PFSK-1 (cell line): Measurements from ENCODE around the gene SLIRP.

Source experiments
- FOXP2 ChIP-seq: optimal IDR thresholded peaks from 2 replicates; pipeline ENCODE3; 2011; ENCODE audit warnings: borderline replicate concordance, control low read depth, inconsistent platforms; ENCODE audit not compliant: insufficient read depth; ENCODE audit errors: extremely low read length, extremely low read depth
- POLR2AphosphoS5 ChIP-seq: IDR thresholded peaks from 2 replicates; pipeline ENCODE4 v1.6.1; 2012; ENCODE audit warnings: low read depth, mild to moderate bottlenecking, control low read depth, low read length, moderate library complexity
- REST ChIP-seq, 2 experiments: IDR thresholded peaks; 2 replicates each; pipeline versions ENCODE4 v1.6.1 to v1.8.0; 2011 to 2012; ENCODE audit warnings: low read depth in 2 of 2, low read length in 2 of 2, control low read depth in 1 of 2, inconsistent platforms in 1 of 2, mild to moderate bottlenecking in 1 of 2, moderate library complexity in 1 of 2; ENCODE audit not compliant: insufficient read depth in 1 of 2
- SIN3A ChIP-seq: IDR thresholded peaks from 2 replicates; pipeline ENCODE4 v1.6.1; 2012; ENCODE audit warnings: mild to moderate bottlenecking, low read length, moderate library complexity, borderline replicate concordance; ENCODE audit not compliant: insufficient read depth
- TAF1 ChIP-seq: IDR thresholded peaks from 2 replicates; pipeline ENCODE4 v1.6.1; 2012; ENCODE audit warnings: low read length, control low read depth, borderline replicate concordance; ENCODE audit not compliant: insufficient read depth

Gene SLIRP

GRCh38 chr14:77763316-77763715, 55.4 kb downstream of the SLIRP start:
- TF ChIP-seq POLR2AphosphoS5 (no peak), SIN3A (no peak), REST (IDR thresholded peaks at IDR 0.05; ENCODE audit: insufficient read depth in 1 of 2, low read depth in 2 of 2, low read length in 2 of 2) (no peak)

DNA sequence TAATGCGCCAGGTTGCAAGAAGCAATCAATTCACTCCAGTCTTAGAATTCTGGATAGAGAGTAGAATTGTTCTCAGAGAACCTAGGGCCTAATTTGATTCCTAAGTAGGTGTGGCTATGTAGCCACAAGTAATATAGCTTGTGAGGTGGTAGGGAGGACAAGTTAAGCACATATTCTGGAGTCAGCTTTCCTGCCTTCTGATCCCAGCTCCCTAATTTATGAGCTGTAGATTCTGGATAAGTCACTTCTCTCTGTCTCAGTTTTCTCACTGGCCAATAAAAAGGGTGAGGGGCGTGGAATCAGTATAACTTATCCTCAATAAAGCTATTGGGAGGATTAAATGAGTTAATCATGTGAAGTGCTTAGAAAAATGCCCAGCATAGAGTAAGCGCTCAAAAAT, 56.1 kb downstream of the SLIRP start:
- TF ChIP-seq TAF1 = no peak
- no peak for TF ChIP-seq SIN3A
- no peak for TF ChIP-seq FOXP2
- TF ChIP-seq REST (IDR thresholded peaks at IDR 0.05; ENCODE audit: insufficient read depth in 1 of 2, low read depth in 2 of 2, low read length in 2 of 2) = no peak
